Measurements from ENCODE around the gene DCST2.

The DCST2 gene

GRCh38 chr1:154969246-154969645 is 64.3 kb downstream of the DCST2 start:
- no peak for DNase-seq (ENCODE audit: extremely low read depth, low read depth)
- TF ChIP-seq, protein P1, sequence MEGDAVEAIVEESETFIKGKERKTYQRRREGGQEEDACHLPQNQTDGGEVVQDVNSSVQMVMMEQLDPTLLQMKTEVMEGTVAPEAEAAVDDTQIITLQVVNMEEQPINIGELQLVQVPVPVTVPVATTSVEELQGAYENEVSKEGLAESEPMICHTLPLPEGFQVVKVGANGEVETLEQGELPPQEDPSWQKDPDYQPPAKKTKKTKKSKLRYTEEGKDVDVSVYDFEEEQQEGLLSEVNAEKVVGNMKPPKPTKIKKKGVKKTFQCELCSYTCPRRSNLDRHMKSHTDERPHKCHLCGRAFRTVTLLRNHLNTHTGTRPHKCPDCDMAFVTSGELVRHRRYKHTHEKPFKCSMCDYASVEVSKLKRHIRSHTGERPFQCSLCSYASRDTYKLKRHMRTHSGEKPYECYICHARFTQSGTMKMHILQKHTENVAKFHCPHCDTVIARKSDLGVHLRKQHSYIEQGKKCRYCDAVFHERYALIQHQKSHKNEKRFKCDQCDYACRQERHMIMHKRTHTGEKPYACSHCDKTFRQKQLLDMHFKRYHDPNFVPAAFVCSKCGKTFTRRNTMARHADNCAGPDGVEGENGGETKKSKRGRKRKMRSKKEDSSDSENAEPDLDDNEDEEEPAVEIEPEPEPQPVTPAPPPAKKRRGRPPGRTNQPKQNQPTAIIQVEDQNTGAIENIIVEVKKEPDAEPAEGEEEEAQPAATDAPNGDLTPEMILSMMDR (IDR thresholded peaks at IDR 0.05; ENCODE audit: low read depth, low read length), result no peak

DNA sequence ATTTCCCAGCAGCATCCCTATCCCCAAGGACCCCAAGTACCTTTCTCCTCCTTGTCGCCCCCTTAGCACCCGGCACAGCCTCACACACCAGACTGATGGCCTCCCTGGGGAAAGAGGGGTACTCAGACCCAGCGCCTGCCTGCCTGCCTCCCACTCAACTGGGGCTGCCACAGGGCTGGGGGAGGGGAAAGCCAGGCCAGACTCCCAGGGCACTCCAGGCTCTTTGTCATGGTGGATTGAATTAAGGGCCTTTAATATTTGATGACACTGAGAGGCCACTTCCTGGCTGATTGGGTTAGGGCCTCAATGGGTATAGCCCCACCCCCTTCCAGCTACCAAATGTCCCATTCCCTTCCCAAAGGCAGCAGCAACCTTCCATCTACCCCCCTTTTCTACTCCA is 64.8 kb downstream of the DCST2 start:
- DNase-seq (ENCODE audit: extremely low read depth, low read depth), result no peak
- TF ChIP-seq, protein P1 (IDR thresholded peaks at IDR 0.05; ENCODE audit: low read depth, low read length), result no peak
